Panc1 (cell line): ENCODE data around the gene CLEC16A. TPM values are rescaled to one million over a fixed set of nuclear protein-coding genes. Genes with fewer than 3 reads are reported as not detected.

Experiments used
- ATAC-seq: fragments of 200-7000 bp; cut with Tn5 transposase; 2 replicates; pipeline ENCODE4 v1.9.1; 2020; ENCODE audit warnings: mild to moderate bottlenecking, moderate library complexity
- BruUV-seq: library from RNA; stranded (reverse); fragments of 400-500 nt; replicated peaks from 2 replicates; lab custom pipeline; 2021; lab: Mats Ljungman, UMichigan
- CTCF ChIA-PET: fragments of 300-600 bp; sonication (Branson Sonifier 250); formaldehyde crosslinking; loops from one replicate; lab custom pipeline; 2022; ENCODE audit warnings: antibody characterized with exemption; lab: Charles Lee
- POLR2A ChIA-PET: fragments of 300-600 bp; sonication (Branson Sonifier 250); formaldehyde crosslinking; loops from one replicate; lab custom pipeline; 2022; ENCODE audit warnings: antibody characterized with exemption; lab: Charles Lee
- DNase-seq: peaks from one replicate; pipeline ENCODE4 v3.0.0-alpha.2; 2010; ENCODE audit warnings: low read depth, low spot score
- H3K27ac ChIP-seq: 2 replicates; pipeline ENCODE4 v1.5.1; 2011; ENCODE audit warnings: mild to moderate bottlenecking, low read length, inconsistent platforms
- H3K27me3 ChIP-seq: fragments of 200-500 bp; sonication (Bioruptor generic); 2 replicates; pipeline ENCODE4 v1.6.0; 2014; ENCODE audit warnings: low read length, inconsistent platforms; ENCODE audit not compliant: control insufficient read depth, insufficient read depth
- H3K36me3 ChIP-seq: fragments of 200-500 bp; sonication (Bioruptor generic); 2 replicates; pipeline ENCODE4 v1.5.1; 2014; ENCODE audit warnings: inconsistent platforms, mild to moderate bottlenecking, low read length, moderate library complexity; ENCODE audit not compliant: control insufficient read depth, insufficient read depth
- H3K4me1 ChIP-seq: 2 replicates; pipeline ENCODE4 v1.5.1; 2011; ENCODE audit warnings: inconsistent platforms, mild to moderate bottlenecking, low read length, moderate library complexity; ENCODE audit not compliant: control insufficient read depth, insufficient read depth
- H3K4me3 ChIP-seq, 2 experiments: 2 replicates each; pipeline ENCODE4 v1.5.1; 2011 to 2012; ENCODE audit warnings: low read depth in 2 of 2, low read length in 2 of 2, mild to moderate bottlenecking in 2 of 2, inconsistent platforms in 1 of 2, moderate library complexity in 1 of 2
- H3K9me3 ChIP-seq: fragments of 200-500 bp; sonication (Bioruptor generic); 2 replicates; pipeline ENCODE4 v1.5.1; 2014; ENCODE audit warnings: low read depth, mild to moderate bottlenecking, inconsistent platforms, low read length, moderate library complexity; ENCODE audit not compliant: control insufficient read depth, insufficient read depth
- POLR2AphosphoS5 ChIP-seq: IDR thresholded peaks from 2 replicates; pipeline ENCODE4 v1.6.1; 2012; ENCODE audit warnings: mild to moderate bottlenecking, low read depth, low read length, moderate library complexity
- SIN3A ChIP-seq: IDR thresholded peaks from 2 replicates; pipeline ENCODE4 v1.6.1; 2012; ENCODE audit warnings: low read depth, mild to moderate bottlenecking, low read length, moderate library complexity, borderline replicate concordance; ENCODE audit not compliant: insufficient read depth
- TCF7L2 ChIP-seq: IDR thresholded peaks from 2 replicates; pipeline ENCODE4 v1.6.1; 2011; ENCODE audit warnings: mild to moderate bottlenecking, low read depth, low read length, inconsistent platforms
- in situ Hi-C: cut with HindIII; loops from 2 replicates; pipeline ENCODE4 v1.10.0; 2016; ENCODE audit warnings: low sequenced_read_pairs, low pct_unique_long_range_greater_than_20kb
- intact Hi-C: fragments of 100-400 bp; cut with micrococcal nuclease; formaldehyde crosslinking; loops from one replicate; pipeline ENCODE4 v1.10.0; 2022; ENCODE audit not compliant: unreplicated experiment
- total RNA-seq: library from RNA; stranded (reverse); gene quantifications from one replicate; pipeline ENCODE4 v1.2.1, GENCODE V29; 2021; ENCODE audit not compliant: unreplicated experiment
- TF ChIP-seq, protein P1 (sequence below): fragments of 450-650 bp; IDR thresholded peaks from 2 replicates; pipeline ENCODE4 v1.5.1; 2017; ENCODE audit warnings: mild to moderate bottlenecking
- TF ChIP-seq, protein P2 (sequence below), 2 experiments: IDR thresholded peaks; 2 replicates each; pipeline ENCODE4 v1.6.1; 2011 to 2012; ENCODE audit warnings: low read depth in 2 of 2, control low read depth in 1 of 2, low read length in 1 of 2, mild to moderate bottlenecking in 1 of 2, moderate library complexity in 1 of 2; ENCODE audit not compliant: insufficient read depth in 1 of 2

CLEC16A gene
- total RNA-seq, 1 experiment from 2014 or later = 21.0 TPM

GRCh38 chr16:11187522-11188023 lies 243.2 kb downstream of the CLEC16A start:
- no peaks in the 10 kb centered on the region for H3K27me3 ChIP-seq
- no peaks in the 10 kb centered on the region for H3K36me3 ChIP-seq
- TF ChIP-seq SIN3A (no peak), POLR2AphosphoS5 (no peak), TCF7L2 (no peak)
- TF ChIP-seq, protein P1, sequence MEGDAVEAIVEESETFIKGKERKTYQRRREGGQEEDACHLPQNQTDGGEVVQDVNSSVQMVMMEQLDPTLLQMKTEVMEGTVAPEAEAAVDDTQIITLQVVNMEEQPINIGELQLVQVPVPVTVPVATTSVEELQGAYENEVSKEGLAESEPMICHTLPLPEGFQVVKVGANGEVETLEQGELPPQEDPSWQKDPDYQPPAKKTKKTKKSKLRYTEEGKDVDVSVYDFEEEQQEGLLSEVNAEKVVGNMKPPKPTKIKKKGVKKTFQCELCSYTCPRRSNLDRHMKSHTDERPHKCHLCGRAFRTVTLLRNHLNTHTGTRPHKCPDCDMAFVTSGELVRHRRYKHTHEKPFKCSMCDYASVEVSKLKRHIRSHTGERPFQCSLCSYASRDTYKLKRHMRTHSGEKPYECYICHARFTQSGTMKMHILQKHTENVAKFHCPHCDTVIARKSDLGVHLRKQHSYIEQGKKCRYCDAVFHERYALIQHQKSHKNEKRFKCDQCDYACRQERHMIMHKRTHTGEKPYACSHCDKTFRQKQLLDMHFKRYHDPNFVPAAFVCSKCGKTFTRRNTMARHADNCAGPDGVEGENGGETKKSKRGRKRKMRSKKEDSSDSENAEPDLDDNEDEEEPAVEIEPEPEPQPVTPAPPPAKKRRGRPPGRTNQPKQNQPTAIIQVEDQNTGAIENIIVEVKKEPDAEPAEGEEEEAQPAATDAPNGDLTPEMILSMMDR = no peak
- TF ChIP-seq, protein P2, sequence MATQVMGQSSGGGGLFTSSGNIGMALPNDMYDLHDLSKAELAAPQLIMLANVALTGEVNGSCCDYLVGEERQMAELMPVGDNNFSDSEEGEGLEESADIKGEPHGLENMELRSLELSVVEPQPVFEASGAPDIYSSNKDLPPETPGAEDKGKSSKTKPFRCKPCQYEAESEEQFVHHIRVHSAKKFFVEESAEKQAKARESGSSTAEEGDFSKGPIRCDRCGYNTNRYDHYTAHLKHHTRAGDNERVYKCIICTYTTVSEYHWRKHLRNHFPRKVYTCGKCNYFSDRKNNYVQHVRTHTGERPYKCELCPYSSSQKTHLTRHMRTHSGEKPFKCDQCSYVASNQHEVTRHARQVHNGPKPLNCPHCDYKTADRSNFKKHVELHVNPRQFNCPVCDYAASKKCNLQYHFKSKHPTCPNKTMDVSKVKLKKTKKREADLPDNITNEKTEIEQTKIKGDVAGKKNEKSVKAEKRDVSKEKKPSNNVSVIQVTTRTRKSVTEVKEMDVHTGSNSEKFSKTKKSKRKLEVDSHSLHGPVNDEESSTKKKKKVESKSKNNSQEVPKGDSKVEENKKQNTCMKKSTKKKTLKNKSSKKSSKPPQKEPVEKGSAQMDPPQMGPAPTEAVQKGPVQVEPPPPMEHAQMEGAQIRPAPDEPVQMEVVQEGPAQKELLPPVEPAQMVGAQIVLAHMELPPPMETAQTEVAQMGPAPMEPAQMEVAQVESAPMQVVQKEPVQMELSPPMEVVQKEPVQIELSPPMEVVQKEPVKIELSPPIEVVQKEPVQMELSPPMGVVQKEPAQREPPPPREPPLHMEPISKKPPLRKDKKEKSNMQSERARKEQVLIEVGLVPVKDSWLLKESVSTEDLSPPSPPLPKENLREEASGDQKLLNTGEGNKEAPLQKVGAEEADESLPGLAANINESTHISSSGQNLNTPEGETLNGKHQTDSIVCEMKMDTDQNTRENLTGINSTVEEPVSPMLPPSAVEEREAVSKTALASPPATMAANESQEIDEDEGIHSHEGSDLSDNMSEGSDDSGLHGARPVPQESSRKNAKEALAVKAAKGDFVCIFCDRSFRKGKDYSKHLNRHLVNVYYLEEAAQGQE (IDR thresholded peaks at IDR 0.05; ENCODE audit: insufficient read depth in 1 of 2, low read depth in 2 of 2, low read length in 1 of 2) = no peak
- ATAC-seq (no peak), DNase-seq (no peak)
- in situ Hi-C loops = no loop called here
- no peak overlapping the region for H3K4me3 ChIP-seq
- H3K27ac ChIP-seq = no peak overlapping the region
- no peaks in the 10 kb centered on the region for H3K9me3 ChIP-seq
- H3K4me1 ChIP-seq = no peaks in the 10 kb centered on the region
- no TSS peak for BruUV-seq
- intact Hi-C loops = no loop called here
- CTCF ChIA-PET = no interaction called here
- POLR2A ChIA-PET = no interaction called here

- BruUV-seq = no TSS peak
- TF ChIP-seq, protein P1 = no peak
- no peak for TF ChIP-seq POLR2AphosphoS5
- no peak for TF ChIP-seq TCF7L2
- POLR2A ChIA-PET = interaction anchor here (0.7 kb wide), 1 partner anchor 66 kb away, joined by 3 read pairs; no protein-coding TSS in a partner anchor
- Histone ChIP-seq H3K27me3 (no peaks in the 10 kb centered on the region), H3K36me3 (no peaks in the 10 kb centered on the region), H3K27ac (no peak overlapping the region), H3K4me1 (no peaks in the 10 kb centered on the region), H3K4me3 (no peak overlapping the region), H3K9me3 (no peaks in the 10 kb centered on the region)
- ATAC-seq = no peak
- intact Hi-C loops = no loop called here
- CTCF ChIA-PET = no interaction called here
- in situ Hi-C loops = no loop called here
- DNase-seq = no peak
Measured at GRCh38 chr16:11188801-11189740, 244.7 kb downstream of the CLEC16A start.
